Psoas muscle (tissue), 8 donors: ENCODE data around the gene OR5B21. TPM values are rescaled to one million over a fixed set of nuclear protein-coding genes. Genes with fewer than 3 reads are reported as not detected.

Experiments
- ATAC-seq, 4 donors: fragments of 200-7000 bp; cut with Tn5 transposase; one replicate each; pipeline ENCODE4 v1.9.1; 2020; ENCODE audit warnings: moderate library complexity in 3 of 4, mild to moderate bottlenecking in 2 of 4
- DNase-seq, 2 donors: peaks; one replicate each; pipeline ENCODE4 v3.0.0-alpha.2; 2020
- H3K27ac ChIP-seq: fragments of 200-600 bp; one replicate; pipeline ENCODE4 v1.8.0; 2022
- H3K27me3 ChIP-seq, 3 donors: fragments of 200-600 bp in 1 of 3; one replicate each; pipeline versions ENCODE4 v1.6.1 to v1.8.0; 2013 to 2022; ENCODE audit warnings: low read length in 2 of 3, mild to moderate bottlenecking in 2 of 3, moderate library complexity in 1 of 3; ENCODE audit not compliant: insufficient read depth in 3 of 3
- H3K36me3 ChIP-seq, 2 donors: fragments of 200-600 bp in 1 of 2; one replicate each; pipeline versions ENCODE4 v1.6.1 to v1.8.0; 2013 to 2022; ENCODE audit warnings: low read depth in 1 of 2, mild to moderate bottlenecking in 1 of 2, moderate library complexity in 1 of 2; ENCODE audit not compliant: insufficient read depth in 1 of 2
- H3K4me1 ChIP-seq: fragments of 200-600 bp; one replicate; pipeline ENCODE4 v1.8.0; 2022
- H3K4me3 ChIP-seq: fragments of 200-600 bp; one replicate; pipeline ENCODE4 v1.8.0; 2022; ENCODE audit warnings: mild to moderate bottlenecking
- H3K9me3 ChIP-seq: fragments of 200-600 bp; one replicate; pipeline ENCODE4 v1.8.0; 2022
- WGBS, 3 donors: extraction: QIAGEN DNeasy Blood & Tissue Kit; methylation state at CpG; one replicate each; pipeline versions ENCODE4 v1.1.6 to v1.1.7; 2013; 5-methylcytosine and 5-hydroxymethylcytosine counted together
- intact Hi-C, 2 donors: fragments of 100-400 bp; cut with DNase I; formaldehyde crosslinking; loops; one replicate each; pipeline versions ENCODE4 v1.11.0 to v1.14.2; 2022
- polyA plus RNA-seq, 3 donors: library from polyadenylated mRNA; stranded (reverse); fragments of 200-250 nt; gene quantifications; one replicate each; pipeline ENCODE4 v1.2.3, GENCODE V29; 2013
- total RNA-seq, 4 donors: library from RNA; stranded (reverse); fragmentation: NEBNext Ultra II Directional in 2 of 4; extraction: Animal tissue kit (Norgen Biotek cat#: 25700) in 2 of 4; gene quantifications; one replicate each; pipeline versions ENCODE4 v1.2.1 to v1.2.4, GENCODE V29; 2021 to 2023
- TF ChIP-seq, protein P1 (sequence below): fragments of 200-600 bp; IDR thresholded peaks from one replicate; pipeline ENCODE4 v1.8.0; 2022; ENCODE audit warnings: antibody characterized with exemption
- donor health status: healthy with polysubstance abuse.
- donor health status: DM: no; HTN: no; CAD: no; lungs with moderate emphysema.
- donor health status: Bipolar disorder and iron deficiency.
- donor health status: healthy.
- donor health status: DM: yes; HTN: yes; CAD: no.
- donor health status: DM: no; HTN: no; CAD: no.
- donor health status: DM: no; HTN: no; CAD: no.
- donor health status: DM: yes; HTN: yes; CAD: no.

The OR5B21 gene
- total and polyA plus RNA-seq, 7 donors: not detected

- DNase-seq (no peak), ATAC-seq (no peak)
- intact Hi-C loops: loop anchor here in 1 of 2 donors (10.0 kb wide), 1 partner anchor 783 kb away; the partner anchor contains the start of gene SELENOH
Observed at GRCh38 chr11:58527429-58527828, 19.5 kb upstream of the OR5B21 start.

GRCh38 chr11:58526721-58527120 lies 18.8 kb upstream of the OR5B21 start:
- H3K9me3 ChIP-seq: no peaks in the 10 kb centered on the region
- no peaks in the 10 kb centered on the region for H3K27me3 ChIP-seq
- DNase-seq (no peak), ATAC-seq (no peak)
- peaks cover 3 to 42% of the 10 kb centered on the region in 2 donors for H3K36me3 ChIP-seq
- no peaks in the 10 kb centered on the region for H3K4me1 ChIP-seq
- no peak overlapping the region for H3K4me3 ChIP-seq
- 80 to 90% (median 81%) methylated on average over 3 of the region's 3 CpGs for WGBS, 3 donors
- intact Hi-C loops: loop anchor here in 1 of 2 donors (10.0 kb wide), 1 partner anchor 782 kb away; the partner anchor contains the start of gene SELENOH
- H3K27ac ChIP-seq: no peak overlapping the region
- TF ChIP-seq, protein P1, sequence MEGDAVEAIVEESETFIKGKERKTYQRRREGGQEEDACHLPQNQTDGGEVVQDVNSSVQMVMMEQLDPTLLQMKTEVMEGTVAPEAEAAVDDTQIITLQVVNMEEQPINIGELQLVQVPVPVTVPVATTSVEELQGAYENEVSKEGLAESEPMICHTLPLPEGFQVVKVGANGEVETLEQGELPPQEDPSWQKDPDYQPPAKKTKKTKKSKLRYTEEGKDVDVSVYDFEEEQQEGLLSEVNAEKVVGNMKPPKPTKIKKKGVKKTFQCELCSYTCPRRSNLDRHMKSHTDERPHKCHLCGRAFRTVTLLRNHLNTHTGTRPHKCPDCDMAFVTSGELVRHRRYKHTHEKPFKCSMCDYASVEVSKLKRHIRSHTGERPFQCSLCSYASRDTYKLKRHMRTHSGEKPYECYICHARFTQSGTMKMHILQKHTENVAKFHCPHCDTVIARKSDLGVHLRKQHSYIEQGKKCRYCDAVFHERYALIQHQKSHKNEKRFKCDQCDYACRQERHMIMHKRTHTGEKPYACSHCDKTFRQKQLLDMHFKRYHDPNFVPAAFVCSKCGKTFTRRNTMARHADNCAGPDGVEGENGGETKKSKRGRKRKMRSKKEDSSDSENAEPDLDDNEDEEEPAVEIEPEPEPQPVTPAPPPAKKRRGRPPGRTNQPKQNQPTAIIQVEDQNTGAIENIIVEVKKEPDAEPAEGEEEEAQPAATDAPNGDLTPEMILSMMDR: no peak

More at GRCh38 chr11:58527429-58527828, 19.5 kb upstream of the OR5B21 start:
- H3K9me3 ChIP-seq: no peaks in the 10 kb centered on the region
- H3K36me3 ChIP-seq: peaks cover 3 to 49% of the 10 kb centered on the region in 2 donors
- H3K27me3 ChIP-seq: no peaks in the 10 kb centered on the region
- WGBS, 3 donors: 92 to 94% (median 93%) methylated on average over 6 of the region's 6 CpGs
- H3K4me3 ChIP-seq: no peak overlapping the region
- H3K27ac ChIP-seq: no peak overlapping the region
- TF ChIP-seq, protein P1: no peak
- H3K4me1 ChIP-seq: no peaks in the 10 kb centered on the region

- intact Hi-C loops: loop anchor here in 1 of 2 donors (10.0 kb wide), 1 partner anchor 780 kb away; the partner anchor contains the start of gene SELENOH
- TF ChIP-seq, protein P1: no peak
- H3K27me3 ChIP-seq: no peaks in the 10 kb centered on the region
- no peak for DNase-seq
- no peak overlapping the region for H3K27ac ChIP-seq
- no peaks in the 10 kb centered on the region for H3K9me3 ChIP-seq
- no peak for ATAC-seq
- no peaks in the 10 kb centered on the region for H3K4me1 ChIP-seq
- 46 to 51% (median 46%) methylated on average over 6 of the region's 6 CpGs for WGBS, 3 donors
- H3K4me3 ChIP-seq: no peak overlapping the region
- peaks cover 3 to 29% of the 10 kb centered on the region in 2 donors for H3K36me3 ChIP-seq
Observed at GRCh38 chr11:58525037-58525614, 17.2 kb upstream of the OR5B21 start.

DNA sequence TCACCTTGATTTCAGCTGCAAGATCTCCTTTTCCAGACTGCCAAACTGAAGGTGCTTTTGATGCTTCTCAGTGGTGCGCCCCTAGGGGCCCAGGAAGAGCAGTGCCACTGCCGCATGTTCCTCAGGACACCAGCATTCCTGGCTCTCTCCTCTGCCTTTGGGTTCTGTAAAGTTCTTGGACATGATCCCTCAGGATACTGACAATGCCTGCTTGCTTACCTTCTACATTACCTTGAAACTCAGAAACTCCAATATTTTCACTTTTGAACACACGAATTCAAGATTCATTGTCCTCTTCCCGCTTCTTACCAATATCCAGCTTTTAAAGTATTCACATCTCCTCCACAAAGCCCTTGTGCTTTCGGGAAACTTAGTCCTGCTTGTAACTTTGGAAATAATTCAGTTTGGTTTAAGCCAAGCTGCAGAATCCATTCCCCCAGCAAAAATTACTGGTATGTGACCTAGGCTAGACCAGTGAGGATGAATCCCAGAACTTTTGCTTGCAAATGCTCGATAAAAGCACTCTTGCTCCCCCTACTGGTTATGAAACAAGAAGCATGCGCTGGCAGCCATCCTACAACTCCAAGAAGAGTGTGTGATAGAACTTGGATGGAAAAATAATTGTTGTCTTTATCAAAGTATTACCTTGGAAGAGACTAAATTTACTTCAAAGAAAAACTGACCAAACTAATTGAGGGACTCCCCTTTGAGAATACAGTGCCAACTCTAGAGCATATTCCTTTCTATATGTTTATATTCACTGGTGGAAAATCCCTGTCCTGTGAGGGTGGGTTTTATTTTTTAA lies 16.5 kb upstream of the OR5B21 start:
- TF ChIP-seq, protein P1: peak; percentile 64
- 27 to 28% (median 28%) methylated on average over 7 of the region's 7 CpGs for WGBS, 3 donors
- DNase-seq: peak; percentile 39 to 62
- no peak overlapping the region for H3K4me3 ChIP-seq
- peaks cover 3 to 27% of the 10 kb centered on the region in 2 donors for H3K36me3 ChIP-seq
- intact Hi-C loops: loop anchor here in 1 of 2 donors (10.0 kb wide), 1 partner anchor 780 kb away; the partner anchor contains the start of gene SELENOH
- no peak overlapping the region for H3K27ac ChIP-seq
- H3K9me3 ChIP-seq: no peaks in the 10 kb centered on the region
- H3K4me1 ChIP-seq: no peaks in the 10 kb centered on the region
- no peaks in the 10 kb centered on the region for H3K27me3 ChIP-seq
- peak; percentile 48 to 85 (median 70) for ATAC-seq
